GM21723 (cell line): ENCODE data around the gene ATP13A4.
"Not testable (repeated sequence)": the region's sequence is repeated elsewhere in the genome, so short reads cannot be mapped to it uniquely, and the experiment has no call there.

Experiments used
- ATAC-seq: cut with Tn5 transposase; IDR thresholded peaks from one replicate; pipeline ENCODE4 v1.9.1; 2021; ENCODE audit warnings: mild to moderate bottlenecking, moderate library complexity; ENCODE audit not compliant: unreplicated experiment

Gene ATP13A4

DNA sequence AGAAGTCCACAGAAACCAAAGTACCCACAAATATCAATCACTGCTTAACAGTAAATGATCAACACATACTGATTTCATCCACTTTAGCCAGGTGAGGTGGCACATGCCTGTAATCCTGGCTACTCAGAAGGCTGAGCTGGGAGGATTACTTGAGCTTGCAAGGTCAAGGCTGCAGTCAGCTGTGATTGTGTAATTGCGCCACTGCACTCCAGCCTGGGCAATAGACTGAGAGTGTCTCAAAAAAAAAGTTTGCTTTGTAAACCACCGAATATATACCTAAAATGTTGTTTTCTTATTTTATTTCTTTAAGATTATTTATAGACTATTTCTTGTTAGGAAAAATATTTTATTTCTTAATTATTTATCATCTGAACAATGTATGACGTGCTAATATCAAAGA is 8.7 kb upstream of the ATP13A4 start:
- ATAC-seq: no peak

GRCh38 chr3:193560870-193561269 is 6.2 kb upstream of the ATP13A4 start:
- ATAC-seq: no peak

- no peak for ATAC-seq
Measured at GRCh38 chr3:193560091-193560490, 5.4 kb upstream of the ATP13A4 start.

DNA sequence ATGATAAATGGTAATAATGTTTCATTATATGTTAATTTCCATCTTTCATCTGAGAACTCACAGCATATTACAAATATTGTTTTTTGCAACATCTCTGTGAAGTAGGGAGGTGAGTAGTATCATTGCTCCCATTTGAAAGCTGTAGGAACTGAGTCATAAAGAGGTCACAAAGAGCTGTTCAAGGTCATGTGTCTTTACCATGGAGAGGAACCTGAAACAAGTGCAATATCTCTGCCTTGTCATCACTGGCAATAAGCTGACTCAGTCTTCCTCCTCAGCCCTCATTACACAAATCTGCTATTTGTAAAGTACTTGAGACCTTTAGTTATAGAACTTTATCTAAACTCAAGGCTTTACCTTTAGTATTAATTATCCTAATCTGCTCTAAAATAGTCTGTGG is 4.4 kb upstream of the ATP13A4 start:
- ATAC-seq: no peak

GRCh38 chr3:193556841-193557240 is 2.1 kb upstream of the ATP13A4 start:
- ATAC-seq: no peak

DNA sequence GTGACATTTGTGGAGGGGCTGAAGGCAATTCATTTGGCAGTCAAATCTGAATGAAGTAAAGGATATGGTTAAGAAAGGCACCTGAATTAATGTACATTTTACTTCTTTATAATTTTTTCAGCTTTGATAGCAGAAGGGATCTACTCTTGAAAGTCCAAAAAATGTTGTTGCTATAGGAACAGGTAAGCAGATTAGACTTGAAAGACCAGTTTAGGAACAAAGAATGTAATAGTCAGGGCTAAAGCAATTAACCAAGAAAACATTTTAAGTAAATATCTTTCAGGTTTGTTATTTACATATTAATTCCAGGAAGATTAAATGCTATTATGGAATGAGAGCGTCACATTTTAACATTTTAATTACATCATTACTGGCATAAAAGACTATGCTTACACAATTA is 1.1 kb downstream of the ATP13A4 start:
- no peak for ATAC-seq

- no peak for ATAC-seq
Measured at GRCh38 chr3:193552923-193553322, 1.8 kb downstream of the ATP13A4 start.

DNA sequence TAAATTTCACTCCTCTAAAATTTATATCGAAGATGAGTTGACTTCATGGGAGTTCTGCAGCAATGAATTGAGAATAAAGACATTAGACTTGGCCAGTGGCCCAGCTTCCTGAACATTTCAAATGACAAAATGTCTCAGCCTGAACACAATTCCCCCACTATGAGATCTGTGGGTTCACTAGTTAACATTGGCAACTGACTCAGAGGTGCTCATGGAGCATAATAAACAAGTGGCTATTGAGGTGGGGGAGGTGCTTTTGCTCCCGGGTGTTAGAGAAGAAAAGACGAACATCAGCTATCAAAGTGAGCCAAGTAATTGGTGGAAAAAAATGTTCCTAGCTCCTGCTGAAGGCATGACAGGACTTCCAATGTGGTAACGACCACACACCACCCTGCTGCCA is 6.3 kb downstream of the ATP13A4 start:
- no peak for ATAC-seq

DNA sequence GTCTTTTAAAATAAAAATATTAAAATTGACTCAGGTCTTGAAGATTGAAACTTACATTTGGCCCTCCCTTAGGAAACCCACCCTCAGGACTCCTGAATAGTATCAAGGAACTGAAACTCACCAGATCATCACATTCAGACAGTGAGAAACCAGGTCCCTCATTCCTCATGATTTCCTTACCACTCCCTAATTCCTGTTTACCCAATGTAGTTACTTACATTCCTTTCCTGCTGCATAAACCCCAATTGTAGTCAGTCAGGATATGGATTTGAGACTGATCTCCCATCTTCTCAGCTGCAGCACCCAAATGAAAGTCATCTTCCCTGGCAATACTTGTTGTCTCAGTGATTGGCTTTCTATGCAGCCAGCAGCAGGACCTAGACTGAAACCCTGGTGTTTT is 8.6 kb downstream of the ATP13A4 start:
- no peak for ATAC-seq

GRCh38 chr3:193545304-193545703 is 9.4 kb downstream of the ATP13A4 start:
- ATAC-seq: no peak

GRCh38 chr3:193544289-193544688 is 10.4 kb downstream of the ATP13A4 start:
- ATAC-seq: no peak

DNA sequence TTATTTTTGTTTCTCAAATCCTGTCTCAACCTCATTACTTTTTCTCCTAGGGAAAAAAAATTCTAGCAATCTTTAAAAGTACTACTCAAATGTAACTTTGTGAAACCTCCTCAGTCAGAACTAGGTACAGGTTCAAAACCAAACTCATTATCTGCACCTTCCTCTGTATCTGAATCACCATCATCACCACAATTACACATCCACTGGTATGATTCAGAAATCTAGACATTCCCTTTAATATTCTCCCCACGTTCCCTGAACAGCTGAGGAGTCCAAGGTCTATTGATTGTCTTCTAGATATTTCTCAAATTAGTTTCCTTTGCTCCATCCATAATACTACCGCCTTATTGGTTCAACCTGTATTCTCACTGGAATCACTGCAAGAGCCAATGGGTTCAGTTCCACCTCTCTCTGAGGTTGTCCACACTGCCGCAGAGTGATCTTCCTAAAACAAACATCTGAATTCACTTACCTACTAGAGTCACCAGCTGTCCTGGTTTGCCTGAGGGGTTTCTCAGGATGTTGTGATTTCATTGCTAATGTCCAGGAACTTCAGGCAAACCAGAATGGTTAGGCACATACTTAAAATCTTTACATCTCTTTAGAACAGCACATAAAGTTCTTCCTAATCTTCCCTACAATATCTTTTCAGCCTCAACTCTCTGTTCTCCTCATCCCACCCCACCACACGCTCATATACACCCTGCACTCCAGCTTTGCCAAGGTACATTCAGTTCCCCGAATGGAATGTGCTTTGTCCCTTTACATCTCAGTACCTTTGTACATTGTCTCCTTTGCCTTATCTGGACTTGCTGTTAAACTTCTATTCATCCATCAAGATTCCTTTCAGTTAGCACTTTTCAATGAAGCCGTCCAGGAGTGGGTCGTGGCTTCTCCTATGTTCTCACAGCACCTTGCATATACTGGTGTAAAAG is 24.2 kb downstream of the ATP13A4 start:
- ATAC-seq: no peak

DNA sequence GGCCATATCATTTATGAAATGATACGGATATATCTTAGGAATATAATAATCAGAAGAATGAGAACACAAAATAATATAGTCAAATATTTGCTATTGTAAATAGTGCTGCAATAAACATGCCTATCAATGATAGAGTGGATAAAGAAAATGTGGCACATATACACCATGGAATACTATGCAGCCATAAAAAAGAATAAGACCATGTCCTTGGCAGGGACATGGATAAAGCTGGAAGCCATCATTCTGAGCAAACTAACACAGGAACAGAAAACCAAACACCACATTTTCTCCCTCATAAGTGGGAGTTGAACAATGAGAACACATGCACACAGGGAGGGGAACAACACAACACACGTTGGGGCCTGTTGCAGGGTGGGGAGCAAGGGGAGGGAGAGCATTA is 28.6 kb downstream of the ATP13A4 start:
- ATAC-seq: not testable (repeated sequence)

- ATAC-seq: no peak
Measured at GRCh38 chr3:193522473-193522872, 32.2 kb downstream of the ATP13A4 start.

DNA sequence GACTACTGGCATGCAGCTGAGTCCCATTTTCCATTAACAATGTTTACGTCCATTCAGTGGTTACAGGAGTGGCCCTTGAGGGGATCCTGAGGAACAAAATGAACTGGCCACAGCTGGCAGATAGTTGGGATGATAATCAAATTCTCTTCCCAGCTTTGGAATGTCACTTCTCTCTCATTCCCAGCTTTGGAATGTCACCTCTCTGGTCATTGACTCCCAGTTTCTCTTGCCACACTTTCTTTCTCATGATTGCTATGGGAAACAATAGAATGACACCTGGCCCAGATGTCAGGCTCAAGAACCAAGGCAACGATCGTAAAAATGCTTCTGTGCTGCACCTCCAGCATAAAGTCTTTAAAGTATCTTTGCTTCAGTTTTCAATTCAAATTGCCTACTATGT is 34.0 kb downstream of the ATP13A4 start:
- ATAC-seq: no peak

DNA sequence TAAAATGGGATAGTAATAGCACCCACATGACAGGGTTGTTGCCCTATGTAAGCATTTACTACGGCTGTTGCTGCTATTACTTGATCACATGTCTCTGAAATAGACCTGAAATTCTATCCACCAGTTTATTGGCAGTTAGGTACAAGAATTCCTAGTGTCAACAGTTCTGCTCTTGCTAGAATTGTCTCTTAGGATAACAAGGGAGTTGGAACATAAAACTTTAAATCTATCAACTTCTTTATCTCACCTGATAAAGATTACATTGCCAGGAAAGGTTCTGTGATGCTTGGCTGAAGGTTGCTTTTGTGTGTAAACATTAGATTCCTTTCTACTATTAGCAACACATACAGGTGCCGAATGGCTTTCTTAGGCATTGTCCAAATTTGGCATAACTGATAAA is 38.7 kb downstream of the ATP13A4 start:
- no peak for ATAC-seq

DNA sequence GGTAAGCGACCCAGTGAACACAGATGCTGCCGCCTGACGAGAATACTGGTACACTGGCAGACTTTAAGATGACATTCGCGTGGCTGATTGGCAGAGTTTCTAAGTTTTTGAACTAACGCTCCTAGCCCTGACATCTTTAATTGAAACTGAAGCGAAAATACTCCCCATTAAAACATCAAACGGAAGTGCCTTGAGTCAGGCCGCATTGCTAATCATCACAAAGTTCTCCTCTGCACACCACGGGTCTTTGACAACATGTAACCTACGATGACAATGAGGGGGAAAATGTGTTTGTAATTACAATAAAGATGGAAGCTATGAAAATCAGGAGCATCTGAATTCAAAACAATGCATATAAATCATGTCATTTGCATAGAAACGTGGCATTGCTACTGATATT is 44.5 kb downstream of the ATP13A4 start:
- ATAC-seq: no peak

DNA sequence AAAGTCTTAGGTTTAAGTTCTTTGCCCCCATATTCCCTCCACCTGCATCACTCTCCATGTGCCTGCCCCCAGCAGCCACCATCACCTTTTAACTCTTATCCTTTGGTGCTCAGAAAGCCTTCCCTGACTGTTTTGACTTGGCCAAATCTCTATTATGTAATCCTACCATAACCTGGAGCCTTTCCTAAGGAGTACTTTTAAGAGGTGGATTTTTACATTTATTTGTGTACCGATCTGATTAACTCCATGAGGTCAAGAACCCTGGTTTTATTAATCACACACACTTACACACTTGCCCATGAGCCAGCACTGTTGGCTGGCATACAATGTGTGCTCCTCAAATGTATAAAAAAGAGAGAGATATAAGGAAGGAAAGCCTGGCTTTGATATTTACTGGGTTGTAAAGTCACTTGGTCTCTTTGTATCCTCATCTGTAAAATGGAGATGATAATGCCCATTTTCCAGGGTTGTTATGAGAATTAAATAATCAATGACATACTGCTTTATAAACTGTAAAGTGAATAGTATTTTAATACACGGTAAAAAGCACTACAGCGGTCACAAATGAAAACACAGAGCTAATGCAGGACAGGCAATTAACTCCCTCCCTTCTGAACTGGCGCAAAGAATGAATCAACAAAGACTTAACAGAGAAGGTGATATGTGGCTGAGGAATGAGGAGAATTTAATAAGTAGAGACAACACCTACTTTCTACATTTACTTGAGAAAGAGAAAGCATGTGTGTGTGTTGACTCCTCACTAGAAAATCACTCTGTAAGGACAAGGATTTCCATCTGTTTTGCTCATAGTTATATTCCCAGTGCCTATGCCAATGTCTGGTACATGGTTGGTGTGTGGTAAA is 45.4 kb downstream of the ATP13A4 start:
- no peak for ATAC-seq

GRCh38 chr3:193508108-193508507 is 46.6 kb downstream of the ATP13A4 start:
- ATAC-seq: no peak

- ATAC-seq: no peak
Measured at GRCh38 chr3:193507566-193507965, 47.1 kb downstream of the ATP13A4 start.

DNA sequence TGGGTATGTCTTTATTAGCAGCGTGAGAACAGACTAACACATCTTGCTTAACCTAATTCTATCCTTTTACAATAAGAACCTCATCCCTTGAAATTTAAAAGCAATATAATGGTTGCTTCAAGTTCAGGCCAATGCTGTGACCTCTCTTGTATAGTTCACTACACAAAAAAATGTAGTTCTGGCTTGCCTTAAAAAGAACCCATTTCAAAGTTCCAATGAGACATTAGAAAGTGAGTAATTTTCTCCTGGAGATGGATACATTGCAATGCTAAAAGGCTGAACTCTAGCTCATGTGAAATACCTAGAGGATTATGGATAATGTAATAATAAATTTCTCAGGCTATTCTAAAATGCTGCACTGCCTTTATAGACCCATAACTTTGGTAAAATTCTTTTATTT is 47.8 kb downstream of the ATP13A4 start:
- ATAC-seq: no peak

GRCh38 chr3:193502871-193503270 is 51.8 kb downstream of the ATP13A4 start:
- no peak for ATAC-seq
